Activated T-cell treated with anti-CD3 and anti-CD28 coated beads, Interleukin-2, amount 50 U/mL, for 24 hours (primary cell): ENCODE data around the gene CXCR1.
"Not testable (repeated sequence)": the region's sequence is repeated elsewhere in the genome, so short reads cannot be mapped to it uniquely, and the experiment has no call there.

Experiments used
- DNase-seq: peaks from one replicate; pipeline ENCODE4 v3.0.0-alpha.2; 2020
- H3K27ac Mint-ChIP-seq: 2 replicates; pipeline ENCODE4 v1.8.0; 2020; ENCODE audit warnings: mild to moderate bottlenecking, mixed read lengths
- H3K27me3 Mint-ChIP-seq: 2 replicates; pipeline ENCODE4 v1.8.0; 2020; ENCODE audit warnings: mixed read lengths
- H3K36me3 Mint-ChIP-seq: 2 replicates; pipeline ENCODE4 v1.8.0; 2020; ENCODE audit warnings: low read depth, mixed read lengths
- H3K4me1 Mint-ChIP-seq: 2 replicates; pipeline ENCODE4 v1.8.0; 2020; ENCODE audit warnings: low read depth, mixed read lengths
- H3K4me3 Mint-ChIP-seq: 2 replicates; pipeline ENCODE4 v1.8.0; 2020; ENCODE audit warnings: mild to moderate bottlenecking, moderate library complexity, mixed read lengths
- H3K9me3 Mint-ChIP-seq: 2 replicates; pipeline ENCODE4 v1.8.0; 2020; ENCODE audit warnings: mixed read lengths

The CXCR1 gene

DNA sequence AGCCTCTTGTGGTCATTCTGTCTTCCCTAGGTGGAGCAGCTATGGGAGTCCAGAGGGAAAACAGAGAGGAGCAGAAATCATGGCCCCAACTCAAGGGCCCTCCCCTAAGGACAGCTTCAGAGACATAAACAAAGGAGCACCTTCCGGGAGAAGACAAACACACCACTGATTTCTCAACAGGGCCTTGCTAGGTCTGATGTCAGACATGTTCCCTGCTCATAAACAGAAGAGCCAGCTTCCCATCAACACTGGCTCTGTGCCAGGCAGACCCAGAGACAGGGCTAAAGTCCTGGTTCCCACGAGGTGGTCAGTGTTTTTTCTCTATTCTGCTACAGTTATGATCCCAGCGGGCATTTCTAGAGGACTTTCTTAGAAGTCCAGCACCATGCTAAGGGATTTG is 21.6 kb downstream of the CXCR1 start:
- no peak overlapping the region for H3K27ac Mint-ChIP-seq
- H3K4me3 Mint-ChIP-seq, result no peak overlapping the region
- DNase-seq, result no peak
- peaks cover 2% of the 10 kb centered on the region for H3K9me3 Mint-ChIP-seq
- H3K27me3 Mint-ChIP-seq, result peaks cover 3% of the 10 kb centered on the region
- H3K36me3 Mint-ChIP-seq, result no peaks in the 10 kb centered on the region
- H3K4me1 Mint-ChIP-seq, result no peaks in the 10 kb centered on the region

DNA sequence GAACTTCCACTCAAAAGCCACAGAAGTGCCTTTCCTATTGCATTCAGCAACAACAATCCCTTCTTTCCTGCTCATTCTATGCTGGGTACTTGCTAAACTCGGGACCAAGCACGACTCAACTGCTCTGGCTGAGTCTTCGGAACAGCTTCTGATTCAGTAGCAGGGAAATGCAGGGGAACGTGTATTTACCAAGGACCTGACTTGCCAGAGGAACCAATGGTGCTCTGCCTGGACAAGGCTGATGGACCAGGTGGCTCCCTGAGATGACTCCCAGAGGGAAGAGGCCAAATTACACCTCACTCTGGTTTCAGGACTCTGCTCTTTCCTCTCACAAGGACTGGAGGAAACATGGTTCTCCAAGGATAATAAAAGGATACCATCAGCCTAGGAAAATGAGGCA is 28.7 kb downstream of the CXCR1 start:
- Mint-ChIP-seq H3K4me1 (no peaks in the 10 kb centered on the region), H3K36me3 (no peaks in the 10 kb centered on the region), H3K27me3 (peaks cover 44% of the 10 kb centered on the region), H3K9me3 (no peaks in the 10 kb centered on the region), H3K27ac (no peak overlapping the region), H3K4me3 (no peak overlapping the region)
- no peak for DNase-seq

DNA sequence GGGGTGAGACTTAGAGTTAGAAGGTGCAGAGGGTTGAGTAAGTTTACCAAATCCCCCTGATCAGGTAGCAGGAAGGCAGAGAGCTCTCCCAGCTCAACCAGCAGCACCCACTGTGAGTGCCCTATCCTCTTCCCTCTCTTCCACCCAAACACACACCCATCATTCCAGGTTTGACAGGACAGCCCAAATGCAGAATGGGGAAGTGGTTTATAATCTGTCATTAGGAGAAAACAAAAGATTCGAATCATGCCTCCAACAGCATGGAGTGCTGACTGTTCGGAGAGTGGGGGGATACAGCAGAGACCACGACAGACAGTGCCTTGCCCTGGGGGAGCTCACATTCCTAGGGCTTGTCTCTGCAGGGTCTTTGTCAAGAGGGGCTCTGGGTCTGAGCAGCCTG is 29.2 kb downstream of the CXCR1 start:
- Mint-ChIP-seq H3K36me3 (no peaks in the 10 kb centered on the region), H3K27me3 (peaks cover 48% of the 10 kb centered on the region), H3K4me1 (no peaks in the 10 kb centered on the region), H3K27ac (no peak overlapping the region), H3K9me3 (no peaks in the 10 kb centered on the region), H3K4me3 (no peak overlapping the region)
- no peak for DNase-seq

DNA sequence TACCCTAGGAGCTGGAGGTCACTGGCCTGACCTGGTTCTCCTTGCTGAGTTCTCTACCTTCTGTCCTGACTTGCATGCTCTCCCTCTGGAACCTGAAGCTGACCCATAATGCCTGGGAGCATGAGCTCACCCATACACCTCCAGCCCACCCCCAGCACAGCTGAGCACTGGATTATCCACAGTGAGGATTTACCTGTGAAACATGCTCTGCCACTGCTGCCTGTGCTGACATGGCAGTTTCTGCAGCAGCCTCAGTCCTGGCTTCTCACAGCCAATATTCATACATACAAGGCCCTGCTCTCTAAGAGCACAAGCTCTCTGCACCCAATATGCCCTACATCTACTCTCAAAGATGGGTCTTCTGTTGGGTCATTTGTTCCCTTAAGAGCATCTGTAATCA is 35.9 kb downstream of the CXCR1 start:
- Mint-ChIP-seq H3K9me3 (no peaks in the 10 kb centered on the region), H3K27ac (no peak overlapping the region), H3K4me1 (peaks cover 1% of the 10 kb centered on the region), H3K4me3 (no peak overlapping the region), H3K36me3 (no peaks in the 10 kb centered on the region), H3K27me3 (peaks cover 29% of the 10 kb centered on the region)
- DNase-seq, result no peak

DNA sequence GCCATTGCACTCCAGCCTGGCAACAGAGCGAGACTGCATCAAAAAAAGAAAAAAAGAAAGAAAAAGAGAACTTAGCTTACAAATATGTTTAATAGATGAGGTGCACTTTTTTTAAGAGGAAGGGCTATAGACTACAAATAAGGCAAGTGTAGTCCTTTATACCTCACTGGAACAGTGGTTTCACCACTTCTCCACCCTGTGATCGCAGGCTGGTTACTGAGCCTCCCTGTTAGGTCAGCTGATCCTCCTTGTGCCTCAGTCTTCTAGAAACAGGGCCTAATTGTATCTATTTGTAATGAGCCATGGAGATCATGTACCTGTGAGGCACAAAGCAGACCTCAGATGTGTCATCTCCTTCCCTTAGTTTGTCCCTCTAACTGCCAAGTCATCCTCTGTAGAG is 36.4 kb downstream of the CXCR1 start:
- DNase-seq, result no peak
- H3K27ac Mint-ChIP-seq, result no peak overlapping the region
- H3K27me3 Mint-ChIP-seq, result peaks cover 28% of the 10 kb centered on the region
- H3K4me3 Mint-ChIP-seq, result no peak overlapping the region
- H3K36me3 Mint-ChIP-seq, result no peaks in the 10 kb centered on the region
- no peaks in the 10 kb centered on the region for H3K9me3 Mint-ChIP-seq
- H3K4me1 Mint-ChIP-seq, result peaks cover 6% of the 10 kb centered on the region

DNA sequence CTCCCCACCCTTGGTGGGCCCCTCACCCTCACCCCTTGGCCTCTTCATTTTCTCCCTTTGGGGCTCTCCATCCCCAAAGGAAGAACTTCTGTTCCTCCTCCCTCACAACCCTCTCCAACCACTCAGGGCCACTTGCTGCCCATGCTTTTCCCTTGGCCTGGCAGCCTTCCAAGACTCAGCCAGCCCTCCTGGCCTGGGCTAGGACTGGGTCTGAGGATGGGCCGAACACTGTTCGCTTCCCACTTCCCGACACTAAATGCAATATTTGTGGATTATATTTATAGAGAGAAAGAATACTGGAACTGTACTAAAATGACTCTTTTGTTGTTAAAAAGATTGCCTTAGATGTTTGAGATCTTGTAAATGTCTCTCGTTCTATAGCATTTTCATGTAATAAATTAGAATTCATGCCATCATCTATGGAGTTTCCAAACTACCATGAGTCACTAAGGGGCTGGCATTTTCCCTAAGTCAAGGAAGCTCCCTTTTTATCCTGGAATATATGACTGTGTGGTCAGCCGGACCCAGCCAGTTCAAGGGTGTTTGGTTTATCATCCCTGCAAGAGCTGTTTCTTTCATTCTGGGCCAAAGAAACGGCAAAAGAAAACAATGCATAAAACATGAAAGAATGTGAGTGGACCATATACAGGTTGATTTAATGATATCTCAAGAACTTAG is 37.2 kb downstream of the CXCR1 start:
- DNase-seq, result no peak
- Mint-ChIP-seq H3K9me3 (no peaks in the 10 kb centered on the region), H3K4me3 (no peak overlapping the region), H3K27ac (no peak overlapping the region), H3K4me1 (peaks cover 6% of the 10 kb centered on the region), H3K27me3 (peaks cover 26% of the 10 kb centered on the region), H3K36me3 (no peaks in the 10 kb centered on the region)

DNA sequence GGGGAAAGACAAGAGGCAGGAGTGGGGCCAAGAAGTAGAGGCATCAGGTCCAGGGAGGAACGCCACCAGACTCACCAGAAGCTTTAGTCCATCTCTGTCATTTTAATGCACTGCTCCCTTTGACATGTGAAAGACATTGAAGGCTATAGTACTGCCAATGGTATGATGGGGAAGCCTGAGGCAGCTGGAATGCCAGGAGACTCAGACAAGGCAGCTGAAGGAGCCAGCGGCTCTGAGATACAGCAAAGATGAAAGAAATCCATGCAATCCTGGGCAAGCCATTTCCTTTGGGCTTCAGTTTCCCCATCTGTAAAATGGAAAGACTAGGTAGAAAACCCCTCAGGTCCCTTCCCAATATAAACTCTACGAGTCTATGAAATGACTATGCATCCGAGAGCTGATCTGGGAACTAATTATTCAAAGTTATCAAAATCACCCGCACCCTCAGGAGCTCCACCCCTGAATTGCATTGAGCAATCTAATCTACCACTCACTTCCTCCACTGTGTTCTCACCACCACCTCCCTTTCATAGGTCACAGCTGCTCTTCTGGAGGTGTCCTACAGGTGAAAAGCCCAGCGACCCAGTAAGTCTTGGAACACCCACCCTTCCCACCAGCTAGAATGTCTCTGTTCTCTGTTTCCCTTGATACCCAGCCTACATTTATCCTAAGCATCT is 37.8 kb downstream of the CXCR1 start:
- Mint-ChIP-seq H3K27ac (no peak overlapping the region), H3K27me3 (peaks cover 26% of the 10 kb centered on the region), H3K9me3 (no peaks in the 10 kb centered on the region), H3K4me1 (peaks cover 6% of the 10 kb centered on the region), H3K4me3 (no peak overlapping the region), H3K36me3 (no peaks in the 10 kb centered on the region)
- no peak for DNase-seq

DNA sequence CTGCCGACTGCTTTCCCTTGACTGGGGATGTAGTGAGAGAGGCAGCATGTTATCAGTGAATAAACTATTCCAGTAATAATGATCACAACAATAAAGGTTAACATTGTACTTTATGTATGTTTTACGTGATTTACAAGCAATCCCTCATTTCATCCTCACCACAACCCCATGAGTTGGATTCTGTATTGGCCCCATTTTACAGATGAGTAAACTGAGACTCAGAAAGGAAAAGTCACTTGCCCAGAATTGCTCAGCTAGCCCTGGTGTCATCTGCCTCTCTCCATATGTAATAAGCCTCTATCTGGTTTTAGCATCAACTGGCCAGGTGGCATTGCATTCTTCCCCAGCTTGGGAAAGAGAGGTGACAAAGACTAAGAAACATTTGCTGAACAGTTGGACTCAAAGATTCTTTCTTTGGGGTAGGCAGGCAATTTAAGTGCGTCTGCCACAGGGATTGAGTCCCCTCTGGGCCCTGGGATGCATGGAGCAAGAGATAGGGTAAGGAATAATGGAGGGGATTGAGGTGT is 38.8 kb downstream of the CXCR1 start:
- H3K4me1 Mint-ChIP-seq, result peaks cover 6% of the 10 kb centered on the region
- no peak overlapping the region for H3K27ac Mint-ChIP-seq
- no peak for DNase-seq
- no peaks in the 10 kb centered on the region for H3K36me3 Mint-ChIP-seq
- peaks cover 26% of the 10 kb centered on the region for H3K27me3 Mint-ChIP-seq
- H3K4me3 Mint-ChIP-seq, result no peak overlapping the region
- peaks cover under 1% of the 10 kb centered on the region for H3K9me3 Mint-ChIP-seq

DNA sequence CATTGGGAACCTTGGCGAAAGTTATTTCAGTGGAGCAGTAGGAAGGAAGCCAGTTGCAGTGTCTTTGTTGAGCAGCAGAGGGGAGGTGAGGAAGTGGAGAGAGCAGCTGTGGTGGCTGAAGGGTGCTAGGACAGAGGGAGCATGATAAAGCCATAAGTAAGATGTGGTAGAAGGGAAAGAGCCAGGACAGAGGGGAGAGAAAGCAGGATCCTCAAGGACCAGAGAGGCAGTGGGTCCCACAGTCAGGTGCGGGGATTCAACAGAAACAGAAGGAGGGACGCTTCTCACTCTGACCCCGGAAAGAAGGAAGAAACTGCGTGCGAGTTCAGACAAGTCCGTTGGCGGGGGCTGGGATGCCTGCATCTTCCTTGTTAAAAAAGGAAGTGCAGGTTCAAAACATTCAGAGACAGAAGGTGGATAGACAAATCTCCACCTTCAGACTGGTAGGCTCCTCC is 41.1 kb downstream of the CXCR1 start, which contains the start of gene CXCR2:
CXCR2 (plus strand) TSS at position 403 of the 455 bp plus-strand sequence. CDS start 8,774 bp downstream, outside the sequence.
- Mint-ChIP-seq H3K27ac (peak within 1 kb of the TSS; percentile 17), H3K27me3 (peaks cover 23% of the 10 kb centered on the region), H3K9me3 (peaks cover 12% of the 10 kb centered on the region), H3K4me3 (no peak within 1 kb of the TSS), H3K36me3 (no peaks in the 10 kb centered on the region), H3K4me1 (peaks cover 6% of the 10 kb centered on the region)
- no peak for DNase-seq

DNA sequence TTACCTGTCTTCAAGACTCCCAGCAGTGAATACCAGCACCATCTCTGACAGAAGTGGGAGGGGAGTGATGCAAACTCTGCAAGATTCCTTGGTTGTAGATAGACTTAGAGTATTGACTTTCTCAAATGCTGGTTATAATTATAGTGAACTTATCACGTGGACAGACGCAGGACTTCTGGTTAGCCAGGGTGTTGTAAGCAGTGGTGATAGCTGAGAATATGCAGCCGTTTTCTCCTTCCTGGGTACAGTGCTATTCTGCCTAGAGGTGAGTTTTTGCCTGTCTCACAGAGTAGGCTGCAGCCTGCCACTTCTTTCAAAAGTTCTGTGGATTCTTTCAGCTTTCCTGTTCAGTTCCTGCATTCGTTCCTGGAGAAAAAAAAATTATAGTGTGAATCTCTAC is 41.7 kb downstream of the CXCR1 start:
- Mint-ChIP-seq H3K4me3 (no peak overlapping the region), H3K27ac (no peak overlapping the region), H3K9me3 (peaks cover 12% of the 10 kb centered on the region), H3K4me1 (peaks cover 6% of the 10 kb centered on the region), H3K36me3 (no peaks in the 10 kb centered on the region), H3K27me3 (peaks cover 26% of the 10 kb centered on the region)
- DNase-seq, result no peak

DNA sequence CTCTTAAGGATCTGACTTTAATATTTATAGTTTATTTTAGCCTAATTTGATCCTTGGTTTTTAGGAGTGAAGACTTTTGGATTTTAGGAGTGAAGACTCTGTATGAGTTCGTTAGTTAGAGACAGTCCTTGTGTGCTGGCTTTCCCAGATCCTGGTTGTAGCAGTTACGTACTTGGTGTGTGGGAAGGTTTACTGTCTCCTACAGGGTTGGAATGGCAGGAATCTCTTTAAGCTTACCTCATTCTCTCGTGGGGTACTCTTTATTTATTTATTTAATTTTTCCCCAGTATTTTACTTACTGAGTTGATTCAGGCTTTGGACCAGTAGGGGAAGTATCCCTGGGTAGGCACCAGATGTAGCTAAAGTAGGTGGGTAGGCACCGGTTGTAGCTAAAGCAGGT is 42.8 kb downstream of the CXCR1 start:
- H3K9me3 Mint-ChIP-seq, result peaks cover 12% of the 10 kb centered on the region
- H3K4me3 Mint-ChIP-seq, result no peak overlapping the region
- H3K4me1 Mint-ChIP-seq, result peaks cover 6% of the 10 kb centered on the region
- DNase-seq, result no peak
- peaks cover 21% of the 10 kb centered on the region for H3K27me3 Mint-ChIP-seq
- H3K36me3 Mint-ChIP-seq, result no peaks in the 10 kb centered on the region
- no peak overlapping the region for H3K27ac Mint-ChIP-seq

DNA sequence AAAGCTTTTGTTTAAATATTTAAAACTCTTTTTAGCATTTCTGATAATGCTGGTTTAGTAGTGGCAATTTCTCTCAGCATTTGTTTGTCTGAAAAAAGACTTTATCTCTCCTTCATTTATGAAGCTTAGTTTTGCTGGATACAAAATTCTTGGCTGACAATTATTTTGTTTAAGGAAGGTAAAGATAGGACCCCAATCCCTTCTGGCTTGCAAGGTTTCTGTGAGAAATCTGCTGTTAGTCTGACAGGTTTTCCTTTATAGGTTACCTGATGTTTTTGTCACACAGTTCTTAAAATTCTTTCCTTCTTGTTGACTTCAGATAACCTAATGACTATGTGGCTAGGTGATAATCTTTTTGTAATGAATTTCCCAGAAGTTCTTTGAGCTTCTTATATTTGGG is 44.5 kb downstream of the CXCR1 start:
- H3K27ac Mint-ChIP-seq, H3K36me3 Mint-ChIP-seq, DNase-seq, H3K4me3 Mint-ChIP-seq, H3K4me1 Mint-ChIP-seq: not testable (repeated sequence)
- peaks cover 13% of the 10 kb centered on the region for H3K27me3 Mint-ChIP-seq
- H3K9me3 Mint-ChIP-seq, result peaks cover 14% of the 10 kb centered on the region

DNA sequence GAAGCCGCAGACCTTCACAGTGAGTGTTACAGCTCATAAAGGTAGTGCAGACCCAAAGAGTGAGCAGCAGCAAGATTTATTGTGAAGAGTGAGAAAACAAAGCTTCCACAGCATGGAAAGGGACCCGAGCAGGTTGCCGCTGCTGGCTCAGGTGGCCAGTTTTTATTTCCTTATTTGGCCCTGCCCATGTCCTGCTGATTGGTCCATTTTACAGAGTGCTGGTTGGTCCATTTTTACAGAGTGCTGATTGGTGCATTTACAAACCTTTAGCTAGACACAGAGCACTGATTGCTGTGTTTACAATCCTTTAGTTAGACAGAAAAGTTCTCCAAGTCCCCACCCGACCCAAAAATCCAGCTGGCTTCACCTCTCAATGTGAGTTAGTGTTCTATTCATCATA is 45.0 kb downstream of the CXCR1 start:
- H3K36me3 Mint-ChIP-seq, H3K4me1 Mint-ChIP-seq: not testable (repeated sequence)
- peaks cover 16% of the 10 kb centered on the region for H3K9me3 Mint-ChIP-seq

More for the DNA sequence above, 45.0 kb downstream of the CXCR1 start:
- not testable (repeated sequence) for DNase-seq, H3K4me3 Mint-ChIP-seq, H3K27ac Mint-ChIP-seq
- H3K27me3 Mint-ChIP-seq, result peaks cover 13% of the 10 kb centered on the region
